Ovary (tissue), 9 donors: Measurements from ENCODE around the gene S100A16. TPM values are rescaled to one million over a fixed set of nuclear protein-coding genes. Genes with fewer than 3 reads are reported as not detected.

Experiments used
- DNase-seq, 5 donors: peaks; one replicate each; pipeline ENCODE4 v3.0.0-alpha.2; 2019 to 2020
- H3K27ac ChIP-seq, 2 donors: fragments of 200-600 bp; one replicate each; pipeline versions ENCODE4 v1.5.1 to v1.8.0; 2019 to 2022
- H3K27me3 ChIP-seq: fragments of 200-600 bp; one replicate; pipeline ENCODE4 v1.8.0; 2022
- H3K36me3 ChIP-seq: fragments of 200-600 bp; sonication (generic); one replicate; pipeline ENCODE4 v1.5.1; 2019
- H3K4me1 ChIP-seq: one replicate; pipeline ENCODE4 v1.8.1; 2013; ENCODE audit warnings: mild to moderate bottlenecking, moderate library complexity; ENCODE audit not compliant: insufficient read depth
- H3K4me3 ChIP-seq: fragments of 200-600 bp; sonication (generic); one replicate; pipeline ENCODE4 v1.5.1; 2017
- H3K9me3 ChIP-seq, 2 donors: fragments of 200-600 bp in 1 of 2; sonication (generic) in 1 of 2; one replicate each; pipeline versions ENCODE4 v1.5.1 to v1.8.1; 2013 to 2019; ENCODE audit warnings: mild to moderate bottlenecking in 1 of 2, moderate library complexity in 1 of 2
- CTCF ChIP-seq, 3 donors: fragments of 450-650 bp in 2 of 3; fragments of 200-600 bp in 1 of 3; IDR thresholded peaks; one replicate each; pipeline versions ENCODE4 v1.5.1 to v1.8.0; 2016 to 2022; ENCODE audit warnings: antibody characterized with exemption in 3 of 3, mild to moderate bottlenecking in 1 of 3
- EP300 ChIP-seq: sonication (generic); formaldehyde crosslinking; IDR thresholded peaks from one replicate; pipeline ENCODE4 v1.6.1; 2017; ENCODE audit warnings: antibody characterized with exemption
- POLR2A ChIP-seq: fragments of 450-650 bp; IDR thresholded peaks from one replicate; pipeline ENCODE4 v1.6.1; 2017; ENCODE audit warnings: antibody characterized with exemption, mild to moderate bottlenecking, moderate library complexity
- WGBS, 3 donors: extraction: QIAGEN DNeasy Blood & Tissue Kit in 1 of 3; methylation state at CpG; one replicate each; pipeline versions ENCODE4 v1.1.5 to v1.1.7; 2013 to 2017; 5-methylcytosine and 5-hydroxymethylcytosine counted together
- intact Hi-C, 4 donors: fragments of 100-400 bp; cut with DNase I; formaldehyde crosslinking; loops; one replicate each; pipeline versions ENCODE4 v1.11.0 to v1.15.1; 2022 to 2023
- polyA plus RNA-seq, 2 donors: library from polyadenylated mRNA; stranded (reverse); fragments of 200-250 nt in 1 of 2; fragments of 350-450 nt in 1 of 2; fragmentation: Illumina TruSeq in 1 of 2; extraction: RNeasy Lipid Tissue Mini Kit (QIAGEN cat#74804) in 1 of 2; gene quantifications; one replicate each; pipeline ENCODE4 v1.2.3, GENCODE V29; 2013 to 2014
- total RNA-seq, 7 donors: library from RNA; depleted of rRNA in 2 of 7; stranded (reverse); fragments of >200 nt in 2 of 7; fragmentation: NEBNext Ultra II Directional in 3 of 7; extraction: Animal tissue kit (Norgen Biotek cat#: 25700) in 3 of 7; gene quantifications; one replicate each; pipeline versions ENCODE4 v1.1.0 to v1.2.4, GENCODE V29; 2016 to 2023
- donor health status: DM: no; HTN: no; CAD: no; lungs with moderate emphysema.
- donor health status: DM: no; HTN: no; CAD: no.
- donor health status: Bipolar disorder and iron deficiency.
- donor health status: DM: yes; HTN: yes; CAD: no.
- donor health status: DM: no; HTN: no; CAD: no.
- donor health status: DM: yes; HTN: yes; CAD: no.

The S100A16 gene
- total and polyA plus RNA-seq, 9 donors: 40.7 to 200 (median 81.0) TPM

- TF ChIP-seq EP300 (no peak), POLR2A (no peak), CTCF (IDR thresholded peaks at IDR 0.05) (no peak)
- no peaks in the 10 kb centered on the region for H3K27me3 ChIP-seq
- no peak overlapping the region for H3K27ac ChIP-seq
- no peaks in the 10 kb centered on the region for H3K9me3 ChIP-seq
- no peaks in the 10 kb centered on the region for H3K36me3 ChIP-seq
- intact Hi-C loops: no loop called here
- H3K4me1 ChIP-seq: peaks cover 3% of the 10 kb centered on the region
- WGBS, 3 donors: 88 to 90% (median 89%) methylated on average over 6 of the region's 6 CpGs
- H3K4me3 ChIP-seq: no peak overlapping the region
- DNase-seq: no peak
These were observed 10.2 kb downstream of the S100A16 start for GRCh38 chr1:153602749-153603148.

- TF ChIP-seq EP300: no peak
- TF ChIP-seq CTCF (IDR thresholded peaks at IDR 0.05): no peak
- TF ChIP-seq POLR2A: no peak
- DNase-seq: no peak
- intact Hi-C loops: no loop called here
- Histone ChIP-seq H3K27me3 (no peaks in the 10 kb centered on the region), H3K4me1 (peaks cover 3% of the 10 kb centered on the region), H3K36me3 (no peaks in the 10 kb centered on the region), H3K27ac (no peak overlapping the region), H3K9me3 (no peaks in the 10 kb centered on the region), H3K4me3 (no peak overlapping the region)
- WGBS, 3 donors: 86 to 89% (median 88%) methylated on average over 7 of the region's 7 CpGs
These were observed 13.1 kb downstream of the S100A16 start for GRCh38 chr1:153599847-153600246.

- no peak for TF ChIP-seq CTCF (IDR thresholded peaks at IDR 0.05)
- TF ChIP-seq POLR2A: no peak
- no peak for TF ChIP-seq EP300
- no peaks in the 10 kb centered on the region for H3K9me3 ChIP-seq
- H3K27me3 ChIP-seq: no peaks in the 10 kb centered on the region
- peaks cover under 1% of the 10 kb centered on the region for H3K4me1 ChIP-seq
- H3K27ac ChIP-seq: no peak overlapping the region
- no peaks in the 10 kb centered on the region for H3K36me3 ChIP-seq
- H3K4me3 ChIP-seq: no peak overlapping the region
- DNase-seq: no peak
- intact Hi-C loops: no loop called here
- WGBS, 3 donors: 77 to 84% (median 78%) methylated on average over 7 of the region's 7 CpGs
These were observed 14.4 kb downstream of the S100A16 start for GRCh38 chr1:153598309-153599172.

- Histone ChIP-seq H3K36me3 (no peaks in the 10 kb centered on the region), H3K4me3 (no peak overlapping the region), H3K4me1 (peaks cover 3% of the 10 kb centered on the region), H3K27ac (no peak overlapping the region), H3K9me3 (no peaks in the 10 kb centered on the region), H3K27me3 (no peaks in the 10 kb centered on the region)
- no peak for DNase-seq
- intact Hi-C loops: no loop called here
- 91 to 97% (median 92%) methylated on average over 6 of the region's 6 CpGs for WGBS, 3 donors
- no peak for TF ChIP-seq POLR2A
- TF ChIP-seq CTCF (IDR thresholded peaks at IDR 0.05): no peak
- no peak for TF ChIP-seq EP300
These were observed 15.7 kb downstream of the S100A16 start for GRCh38 chr1:153597206-153597605.
